AG10803 (cell line): ENCODE data around the gene BACH2.
"Not testable (repeated sequence)": the region's sequence is repeated elsewhere in the genome, so short reads cannot be mapped to it uniquely, and the experiment has no call there.

ENCODE experiments used
- DNase-seq: peaks from one replicate; pipeline ENCODE4 v3.0.0; 2010; ENCODE audit warnings: low read depth
- H3K4me3 ChIP-seq: 2 replicates; pipeline ENCODE4 v1.5.1; 2011; ENCODE audit warnings: mild to moderate bottlenecking, low read length, control low read depth
- TF ChIP-seq, protein P1 (sequence below): conservative IDR thresholded peaks from 2 replicates; pipeline ENCODE4 v1.5.1; 2011; ENCODE audit warnings: mild to moderate bottlenecking, low read length, control low read depth, inconsistent platforms

Gene BACH2

DNA sequence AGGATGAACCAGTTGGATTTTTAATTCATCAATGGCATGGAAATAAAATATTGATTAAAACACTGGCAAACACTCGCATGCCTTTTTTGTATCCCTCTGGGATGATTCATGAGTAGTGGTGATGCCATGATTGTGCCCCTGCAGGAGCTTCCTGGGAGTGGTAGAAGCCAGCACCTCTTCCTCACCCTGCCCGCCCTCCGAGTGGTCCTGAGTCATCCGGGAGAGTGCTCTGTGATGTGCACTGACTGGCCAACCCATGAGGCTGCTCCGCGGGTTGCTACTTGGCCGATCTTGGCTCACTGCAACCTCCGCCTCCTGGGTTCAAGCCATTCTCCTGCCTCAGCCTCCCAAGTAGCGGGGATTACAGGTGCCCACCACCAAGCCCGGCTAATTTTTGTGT, 375.0 kb downstream of the BACH2 start:
- H3K4me3 ChIP-seq, result no peak overlapping the region
- DNase-seq, result no peak
- TF ChIP-seq, protein P1, sequence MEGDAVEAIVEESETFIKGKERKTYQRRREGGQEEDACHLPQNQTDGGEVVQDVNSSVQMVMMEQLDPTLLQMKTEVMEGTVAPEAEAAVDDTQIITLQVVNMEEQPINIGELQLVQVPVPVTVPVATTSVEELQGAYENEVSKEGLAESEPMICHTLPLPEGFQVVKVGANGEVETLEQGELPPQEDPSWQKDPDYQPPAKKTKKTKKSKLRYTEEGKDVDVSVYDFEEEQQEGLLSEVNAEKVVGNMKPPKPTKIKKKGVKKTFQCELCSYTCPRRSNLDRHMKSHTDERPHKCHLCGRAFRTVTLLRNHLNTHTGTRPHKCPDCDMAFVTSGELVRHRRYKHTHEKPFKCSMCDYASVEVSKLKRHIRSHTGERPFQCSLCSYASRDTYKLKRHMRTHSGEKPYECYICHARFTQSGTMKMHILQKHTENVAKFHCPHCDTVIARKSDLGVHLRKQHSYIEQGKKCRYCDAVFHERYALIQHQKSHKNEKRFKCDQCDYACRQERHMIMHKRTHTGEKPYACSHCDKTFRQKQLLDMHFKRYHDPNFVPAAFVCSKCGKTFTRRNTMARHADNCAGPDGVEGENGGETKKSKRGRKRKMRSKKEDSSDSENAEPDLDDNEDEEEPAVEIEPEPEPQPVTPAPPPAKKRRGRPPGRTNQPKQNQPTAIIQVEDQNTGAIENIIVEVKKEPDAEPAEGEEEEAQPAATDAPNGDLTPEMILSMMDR, result no peak

DNA sequence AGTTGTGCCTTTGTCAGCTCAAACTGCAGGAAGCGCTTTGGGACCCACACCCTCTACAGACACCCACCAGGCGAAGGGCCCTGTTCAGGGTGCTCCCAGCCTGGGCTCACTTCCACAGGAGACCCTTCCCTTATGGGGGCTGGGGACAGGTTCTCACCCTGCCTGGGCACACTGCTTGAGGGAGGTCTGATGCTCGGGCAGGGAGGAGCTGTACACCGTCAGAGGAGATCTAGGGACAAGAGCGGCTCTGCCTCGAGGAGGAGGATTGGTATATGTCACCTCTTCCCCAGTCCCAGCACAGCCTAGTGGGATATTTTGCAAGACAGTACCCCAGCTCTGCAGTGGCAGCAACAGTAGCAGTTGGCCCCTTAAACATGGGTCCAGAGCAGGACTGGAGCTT, 375.4 kb downstream of the BACH2 start:
- DNase-seq, result no peak
- H3K4me3 ChIP-seq, result no peak overlapping the region
- TF ChIP-seq, protein P1, result no peak

DNA sequence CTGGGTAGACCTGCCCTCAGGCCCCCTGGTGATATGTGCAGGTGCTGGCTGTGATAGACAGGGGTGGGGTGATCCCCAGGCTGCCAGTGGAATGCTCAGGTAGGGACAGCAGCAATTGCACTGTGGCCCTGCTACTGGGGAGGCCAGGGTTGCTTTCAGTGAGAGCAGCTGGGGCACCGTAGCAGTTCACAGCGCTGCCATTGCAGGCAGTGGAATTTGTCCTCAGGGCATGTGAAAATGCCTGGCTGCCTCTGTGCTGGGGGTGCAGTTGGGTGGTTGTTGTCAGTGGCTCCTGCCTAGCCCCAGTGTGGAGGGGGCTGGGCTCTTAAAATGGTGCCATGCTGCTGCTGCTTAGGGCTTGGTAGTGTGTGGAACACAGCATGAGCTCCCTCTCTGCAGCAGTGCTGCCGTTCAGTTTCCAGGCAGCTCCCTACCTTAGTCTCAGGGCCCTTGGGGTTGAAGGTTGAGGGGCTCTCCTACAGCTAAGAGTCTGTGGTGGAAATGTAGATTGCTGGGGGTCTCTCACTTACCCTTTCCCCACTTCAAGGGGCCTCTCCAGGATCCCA, 378.8 kb downstream of the BACH2 start:
- no peak overlapping the region for H3K4me3 ChIP-seq
- no peak for DNase-seq
- TF ChIP-seq, protein P1, result no peak

DNA sequence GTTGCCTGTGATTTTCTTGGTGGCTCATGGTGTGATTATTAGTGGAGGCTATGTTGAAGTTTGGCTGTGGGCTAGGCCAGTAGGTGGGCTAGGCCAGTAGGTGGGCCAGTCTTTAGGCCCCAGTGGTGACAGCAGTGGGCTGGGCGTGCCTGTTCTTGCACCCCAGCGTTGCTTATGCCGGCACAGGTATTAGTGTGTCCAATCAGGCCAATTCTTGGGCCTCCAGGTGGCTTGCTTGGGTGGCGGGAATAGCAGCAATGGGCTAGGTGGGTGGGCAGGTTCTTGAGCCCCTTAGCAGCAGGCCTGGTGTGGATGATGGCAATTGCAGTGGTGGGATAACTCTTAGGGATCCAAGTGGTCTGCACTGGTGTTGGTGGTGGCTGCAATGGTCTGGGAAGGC, 379.4 kb downstream of the BACH2 start:
- TF ChIP-seq, protein P1, result no peak
- no peak for DNase-seq

DNA sequence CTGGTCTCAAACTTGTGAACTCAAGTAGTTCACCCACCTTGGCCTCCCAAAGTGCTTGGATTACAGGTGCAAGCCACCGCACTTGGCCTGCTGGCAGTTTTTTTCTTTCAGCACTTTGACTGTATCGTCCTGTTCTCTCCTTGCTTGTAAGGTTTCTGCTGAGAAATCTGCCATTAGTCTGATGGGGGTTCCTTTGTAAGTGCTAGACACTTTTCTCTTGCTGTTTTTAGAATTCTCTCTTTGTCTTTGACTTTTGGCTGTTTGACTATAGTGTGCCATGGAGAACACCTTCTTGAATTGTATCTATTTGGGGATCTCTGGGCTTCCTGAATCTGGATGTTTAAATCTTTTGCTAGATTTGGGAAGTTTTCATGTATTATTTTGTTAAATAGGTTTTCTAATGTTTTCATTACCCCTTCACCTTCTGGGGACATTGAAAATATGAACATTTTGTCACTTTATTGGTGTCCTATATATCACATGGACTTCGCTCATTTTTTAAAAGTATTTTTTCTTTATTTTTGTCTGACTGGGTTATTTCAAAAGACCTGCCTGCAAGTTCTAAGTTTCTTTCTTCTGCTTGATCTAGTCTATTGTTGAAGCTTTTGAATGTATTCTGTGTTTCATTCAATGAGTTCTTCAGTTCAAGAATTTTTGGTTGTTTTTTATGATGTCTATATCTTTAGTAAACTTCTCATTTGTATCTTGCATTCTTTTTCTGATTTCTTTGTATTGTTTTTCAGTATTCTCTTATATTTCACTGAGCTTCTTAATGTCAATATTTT, 380.3 kb downstream of the BACH2 start:
- TF ChIP-seq, protein P1, result no peak
- no peak overlapping the region for H3K4me3 ChIP-seq
- DNase-seq, result no peak

More for the DNA sequence above, 379.4 kb downstream of the BACH2 start:
- H3K4me3 ChIP-seq, result no peak overlapping the region

DNA sequence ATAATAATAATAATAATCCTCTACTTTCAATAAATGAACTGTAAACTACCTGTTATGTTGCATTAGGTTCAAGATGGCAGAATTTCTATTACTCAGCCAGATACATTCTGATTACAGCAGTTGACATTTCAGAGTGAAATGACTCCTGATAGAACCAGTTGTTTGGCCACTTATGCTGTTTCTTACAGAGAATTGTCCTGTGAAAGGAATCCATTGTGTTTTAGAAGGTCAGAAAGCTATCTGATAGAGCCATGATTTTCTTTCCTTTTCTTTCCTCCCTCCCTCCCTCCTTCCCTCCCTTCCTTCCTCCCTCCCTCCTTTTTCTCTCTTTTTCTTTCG, 385.8 kb downstream of the BACH2 start:
- H3K4me3 ChIP-seq, result no peak overlapping the region
- DNase-seq, result no peak
- TF ChIP-seq, protein P1, result no peak

DNA sequence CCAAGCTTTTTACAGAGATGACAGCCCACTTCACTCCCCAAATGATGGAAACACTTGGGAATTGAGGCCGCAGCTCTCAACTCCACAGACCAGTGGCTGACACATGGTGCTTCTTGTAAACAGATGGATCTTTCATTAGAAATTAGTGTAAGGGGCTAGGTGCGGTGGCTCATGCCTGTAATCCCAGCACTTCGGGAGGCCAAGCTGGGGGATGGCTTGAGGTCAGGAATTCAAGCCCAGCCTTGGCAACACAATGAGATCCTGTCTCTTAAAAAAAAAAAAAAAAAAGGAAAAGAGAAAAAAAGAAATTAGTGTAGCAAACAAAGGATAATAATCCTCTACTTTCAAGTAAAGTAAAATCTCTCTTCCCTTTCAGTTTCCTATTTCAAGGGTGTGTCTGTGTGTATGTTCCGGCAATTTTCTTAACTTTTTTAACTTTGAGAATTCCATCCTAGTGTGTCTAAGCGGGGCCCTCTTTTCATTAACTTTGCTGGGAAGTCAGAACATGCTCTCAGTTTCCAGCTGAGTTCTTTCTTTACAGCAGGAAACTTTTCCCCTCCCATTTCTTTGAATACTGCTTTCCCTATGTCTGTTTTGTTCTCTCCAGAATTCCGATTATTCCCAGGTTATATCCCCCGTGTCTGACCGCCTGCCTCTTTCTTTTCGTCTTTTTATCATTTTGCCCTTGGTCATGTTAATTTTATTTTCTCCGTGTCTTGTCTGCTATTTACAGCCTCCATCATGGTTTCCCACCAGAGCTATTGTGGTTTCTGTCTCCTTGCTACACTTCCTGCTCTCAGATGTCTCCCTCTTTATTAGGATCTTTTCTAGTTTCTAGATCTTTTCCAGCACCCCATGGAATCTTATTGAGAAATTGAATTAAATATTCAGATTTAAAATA, 386.4 kb downstream of the BACH2 start:
- DNase-seq, H3K4me3 ChIP-seq: not testable (repeated sequence)
